Astrocyte of the cerebellum (primary cell): ENCODE measurements around the gene CXXC4.

Source experiments
- DNase-seq: peaks from one replicate; pipeline ENCODE4 v3.0.0-alpha.2; 2011; ENCODE audit warnings: low read depth
- H3K4me3 ChIP-seq: 2 replicates; pipeline ENCODE4 v1.5.1; 2011; ENCODE audit warnings: mild to moderate bottlenecking, low read depth, low read length, moderate library complexity
- in situ Hi-C: cut with HindIII; loops from 2 replicates; pipeline ENCODE4 v1.10.0; 2017; ENCODE audit warnings: low sequenced_read_pairs
- TF ChIP-seq, protein P1 (sequence below): IDR thresholded peaks from 2 replicates; pipeline ENCODE4 v1.5.1; 2012; ENCODE audit warnings: low read length, low read depth, moderate library complexity, mild to moderate bottlenecking; ENCODE audit errors: missing control alignments

The CXXC4 gene

GRCh38 chr4:104494822-104495559, at the start of gene CXXC4:
Gene CXXC4, minus strand, starts transcription at chr4:104494894. Its CDS starts 3,092 bp downstream, at chr4:104491802.
- TF ChIP-seq, protein P1, sequence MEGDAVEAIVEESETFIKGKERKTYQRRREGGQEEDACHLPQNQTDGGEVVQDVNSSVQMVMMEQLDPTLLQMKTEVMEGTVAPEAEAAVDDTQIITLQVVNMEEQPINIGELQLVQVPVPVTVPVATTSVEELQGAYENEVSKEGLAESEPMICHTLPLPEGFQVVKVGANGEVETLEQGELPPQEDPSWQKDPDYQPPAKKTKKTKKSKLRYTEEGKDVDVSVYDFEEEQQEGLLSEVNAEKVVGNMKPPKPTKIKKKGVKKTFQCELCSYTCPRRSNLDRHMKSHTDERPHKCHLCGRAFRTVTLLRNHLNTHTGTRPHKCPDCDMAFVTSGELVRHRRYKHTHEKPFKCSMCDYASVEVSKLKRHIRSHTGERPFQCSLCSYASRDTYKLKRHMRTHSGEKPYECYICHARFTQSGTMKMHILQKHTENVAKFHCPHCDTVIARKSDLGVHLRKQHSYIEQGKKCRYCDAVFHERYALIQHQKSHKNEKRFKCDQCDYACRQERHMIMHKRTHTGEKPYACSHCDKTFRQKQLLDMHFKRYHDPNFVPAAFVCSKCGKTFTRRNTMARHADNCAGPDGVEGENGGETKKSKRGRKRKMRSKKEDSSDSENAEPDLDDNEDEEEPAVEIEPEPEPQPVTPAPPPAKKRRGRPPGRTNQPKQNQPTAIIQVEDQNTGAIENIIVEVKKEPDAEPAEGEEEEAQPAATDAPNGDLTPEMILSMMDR, result no peak
- in situ Hi-C loops, result loop anchor here (5.0 kb wide), 1 partner anchor 78 kb away; no protein-coding TSS in a partner anchor
- peak; percentile 46 for DNase-seq
- H3K4me3 ChIP-seq, result peak within 1 kb of the TSS; percentile 64

DNA sequence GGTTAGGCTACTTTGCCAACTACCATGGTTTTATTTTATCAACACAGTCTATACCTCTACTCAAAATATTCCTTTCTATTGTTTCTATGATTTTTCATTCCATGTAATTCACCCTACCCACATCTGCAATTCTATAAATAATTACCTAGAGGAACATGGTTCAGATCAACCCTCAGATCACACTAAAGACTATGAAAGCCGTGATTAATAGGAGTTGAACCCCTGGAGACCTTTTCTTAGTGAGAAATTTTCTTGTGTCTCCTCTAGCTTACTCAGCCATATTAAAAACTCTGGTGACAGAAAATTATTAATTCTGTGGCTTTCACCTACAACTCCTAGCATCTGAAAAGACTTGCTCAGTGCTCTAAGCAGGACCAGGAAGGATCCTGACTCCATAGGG, 38.5 kb upstream of the CXXC4 start:
- TF ChIP-seq, protein P1, result no peak
- H3K4me3 ChIP-seq, result no peak overlapping the region
- in situ Hi-C loops, result no loop called here
- no peak for DNase-seq

GRCh38 chr4:104532677-104533076, 38.0 kb upstream of the CXXC4 start:
- no peak overlapping the region for H3K4me3 ChIP-seq
- in situ Hi-C loops, result no loop called here
- DNase-seq, result no peak

DNA sequence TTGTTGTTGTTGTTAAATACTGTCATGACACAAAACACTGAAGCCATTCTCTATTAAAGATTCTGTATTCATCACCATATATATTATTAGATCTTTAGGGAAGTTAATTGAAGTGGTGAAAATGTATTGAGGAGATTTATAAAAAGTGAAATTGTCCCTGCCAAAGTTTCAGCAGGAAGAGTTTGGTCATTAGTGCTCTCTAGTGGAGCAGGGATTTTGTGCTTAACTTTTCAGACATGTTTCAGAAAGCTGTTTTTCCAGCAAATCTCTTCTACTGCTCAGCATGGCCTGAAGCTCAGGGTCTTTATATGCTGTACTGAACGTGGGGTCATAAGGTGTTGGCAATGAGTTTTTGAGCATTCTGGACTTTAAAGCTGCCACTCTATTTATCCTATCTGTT, 36.7 kb upstream of the CXXC4 start:
- no peak for DNase-seq
- TF ChIP-seq, protein P1, result peak; percentile 4
- H3K4me3 ChIP-seq, result no peak overlapping the region
- in situ Hi-C loops, result no loop called here

More at GRCh38 chr4:104532677-104533076, 38.0 kb upstream of the CXXC4 start:
- TF ChIP-seq, protein P1, result no peak

DNA sequence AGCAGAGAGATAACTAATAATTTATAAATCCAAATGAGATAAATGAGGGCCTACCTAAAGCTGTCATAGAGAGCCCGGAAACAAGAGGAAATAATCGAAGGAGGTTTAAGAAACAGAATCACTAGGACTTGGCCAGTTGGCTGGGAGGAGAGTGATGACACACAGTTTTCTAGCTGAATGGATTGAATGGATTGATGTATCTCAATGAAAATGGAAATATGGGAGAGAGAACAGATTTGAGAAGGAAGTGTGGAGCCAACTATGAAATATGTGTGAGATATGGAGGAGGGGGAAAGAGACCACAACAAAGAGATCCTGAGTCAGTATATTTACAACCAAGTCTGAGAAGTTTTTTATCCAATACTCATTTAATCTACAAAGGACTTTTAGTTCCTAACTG, 35.7 kb upstream of the CXXC4 start:
- H3K4me3 ChIP-seq, result no peak overlapping the region
- DNase-seq, result no peak
- TF ChIP-seq, protein P1, result no peak
- in situ Hi-C loops, result no loop called here

DNA sequence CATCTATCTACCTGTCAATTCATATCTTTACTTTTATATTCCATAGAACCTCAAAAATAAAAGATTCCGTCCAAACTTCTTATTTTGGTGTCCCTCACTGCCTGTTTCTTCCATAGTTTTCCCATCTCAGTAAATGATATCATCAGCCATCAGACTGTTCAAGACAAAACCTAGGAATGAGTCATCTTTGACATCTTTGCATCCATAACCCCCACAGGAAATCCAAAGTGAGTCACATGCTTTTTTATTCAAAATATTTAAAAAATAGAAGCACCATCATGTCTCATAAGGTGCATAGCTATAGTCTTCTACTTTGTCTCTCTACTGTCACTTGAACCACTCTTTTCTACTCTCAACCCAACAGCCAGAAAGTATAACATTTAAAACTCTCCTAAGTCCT, 29.9 kb upstream of the CXXC4 start:
- in situ Hi-C loops, result no loop called here
- TF ChIP-seq, protein P1, result no peak
- no peak for DNase-seq
- no peak overlapping the region for H3K4me3 ChIP-seq
